Measurements from ENCODE around the gene SLC30A3. TPM values are rescaled to one million over a fixed set of nuclear protein-coding genes. Genes with fewer than 3 reads are reported as not detected.

SLC30A3 gene
- total RNA-seq, 1 experiment from 2014 or later = 0.19 TPM

DNA sequence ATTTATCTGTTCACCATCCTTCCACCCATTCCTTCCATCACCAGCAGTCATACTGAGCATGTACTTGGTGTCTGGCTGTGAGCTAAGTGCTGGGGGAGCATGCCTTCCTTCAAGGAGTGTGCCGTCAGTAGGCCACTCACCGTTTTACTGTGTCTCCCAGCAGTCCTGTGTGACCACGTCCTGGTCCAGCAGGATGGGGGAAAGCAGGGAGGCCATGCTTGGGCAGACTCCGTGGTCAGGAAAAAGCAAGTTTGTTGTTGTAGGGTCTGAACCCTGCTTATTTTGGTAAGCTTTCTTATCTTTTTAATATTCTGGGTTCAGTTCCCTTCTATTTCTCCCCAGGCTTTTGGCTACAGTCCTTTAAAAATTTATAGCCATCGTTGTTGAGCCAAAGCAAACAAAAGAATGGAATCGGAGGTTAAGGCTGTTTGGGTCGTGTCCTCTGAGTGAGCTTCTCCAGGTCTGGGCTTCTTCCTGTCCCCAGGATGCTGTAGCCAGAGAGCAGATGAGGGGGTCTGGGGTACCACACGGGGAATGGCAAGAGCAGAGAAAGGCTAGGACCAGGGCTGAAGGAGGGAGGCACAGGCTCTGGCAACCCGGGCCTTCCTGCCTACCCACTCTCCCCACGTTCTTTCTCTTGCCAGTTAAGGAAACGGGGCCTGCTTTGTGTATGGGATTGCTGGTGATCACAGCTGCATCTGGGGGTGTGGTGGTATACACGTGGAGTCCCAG is 13.5 kb downstream of the SLC30A3 start:
- Histone ChIP-seq H3K36me3 (ENCODE audit: insufficient read depth, low read length) (0 out of 2 replicates have a peak, but pooled peaks cover 3% of the 10 kb centered on the region), H3K4me3 (ENCODE audit: low read length) (no peak overlapping the region), H3K4me2 (ENCODE audit: low read depth, low read length, poor library complexity, severe bottlenecking) (no peak overlapping the region), H3K9me3 (ENCODE audit: low read length) (no peaks in the 10 kb centered on the region), H3K4me1 (ENCODE audit: low read length) (peaks cover 19% of the 10 kb centered on the region), H2AFZ (ENCODE audit: low read length) (no peak overlapping the region), H4K20me1 (ENCODE audit: insufficient read depth, low read depth, low read length) (no peaks in the 10 kb centered on the region), H3K27me3 (ENCODE audit: low read length) (no peaks in the 10 kb centered on the region), H3K9me2 (replicated peaks; ENCODE audit: insufficient read depth, low read length) (no peaks in the 10 kb centered on the region), H3K27ac (ENCODE audit: low read length) (no peak overlapping the region), H3K9ac (ENCODE audit: low read length) (no peak overlapping the region), H3K79me2 (ENCODE audit: low read length) (no peaks in the 10 kb centered on the region)
- DNase-seq = no peak

DNA sequence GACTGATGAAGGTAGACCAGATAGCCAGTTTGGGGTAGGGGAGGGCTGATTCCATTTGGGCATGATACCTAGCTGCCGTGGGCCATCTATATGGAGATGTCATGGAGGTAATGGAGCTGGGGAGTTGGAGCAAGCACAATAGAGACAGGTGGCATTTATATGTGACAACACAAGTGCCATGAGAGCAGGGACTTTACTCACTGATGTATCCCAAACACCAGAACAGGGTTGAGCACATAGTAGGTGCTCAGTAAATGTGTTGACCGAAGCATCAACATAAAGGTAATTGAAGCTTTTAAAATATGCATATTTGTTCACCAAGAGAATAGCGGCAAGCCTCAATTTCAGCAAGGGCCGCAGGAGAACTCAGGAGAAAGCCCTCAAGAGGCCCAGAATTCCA is 15.0 kb downstream of the SLC30A3 start:
- Histone ChIP-seq H3K9me2 (replicated peaks; ENCODE audit: insufficient read depth, low read length) (no peaks in the 10 kb centered on the region), H3K9ac (ENCODE audit: low read length) (no peak overlapping the region), H2AFZ (ENCODE audit: low read length) (no peak overlapping the region), H3K4me3 (ENCODE audit: low read length) (no peak overlapping the region), H4K20me1 (ENCODE audit: insufficient read depth, low read depth, low read length) (no peaks in the 10 kb centered on the region), H3K4me2 (ENCODE audit: low read depth, low read length, poor library complexity, severe bottlenecking) (no peak overlapping the region), H3K79me2 (ENCODE audit: low read length) (no peaks in the 10 kb centered on the region), H3K27ac (ENCODE audit: low read length) (no peak overlapping the region), H3K36me3 (ENCODE audit: insufficient read depth, low read length) (peaks cover 17% of the 10 kb centered on the region), H3K9me3 (ENCODE audit: low read length) (no peaks in the 10 kb centered on the region), H3K4me1 (ENCODE audit: low read length) (peaks cover 19% of the 10 kb centered on the region), H3K27me3 (ENCODE audit: low read length) (no peaks in the 10 kb centered on the region)
- no peak for DNase-seq

DNA sequence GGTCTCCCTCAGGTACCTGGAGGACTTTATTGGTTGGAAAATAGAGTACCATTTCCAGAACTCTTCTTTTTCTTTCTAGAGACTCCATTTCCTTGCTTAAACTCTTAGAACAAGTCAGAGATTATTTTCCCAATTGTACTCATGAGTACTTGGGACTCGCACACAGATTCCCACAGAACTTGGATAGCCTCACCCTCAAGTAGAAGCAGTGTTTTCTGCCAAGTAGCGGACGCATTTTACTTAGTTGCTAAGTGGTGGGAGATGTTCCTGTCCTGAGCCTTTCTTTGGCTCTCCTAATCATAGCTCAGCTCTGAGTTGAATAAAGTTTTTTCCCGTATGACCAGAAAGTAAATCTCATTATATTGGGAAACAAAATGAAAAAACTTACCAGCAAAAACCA is 17.2 kb downstream of the SLC30A3 start:
- Histone ChIP-seq H3K4me3 (ENCODE audit: low read length) (no peak overlapping the region), H3K9ac (ENCODE audit: low read length) (no peak overlapping the region), H3K4me1 (ENCODE audit: low read length) (peaks cover 4% of the 10 kb centered on the region), H2AFZ (ENCODE audit: low read length) (no peak overlapping the region), H3K36me3 (ENCODE audit: insufficient read depth, low read length) (peaks cover 27% of the 10 kb centered on the region), H3K79me2 (ENCODE audit: low read length) (no peaks in the 10 kb centered on the region), H3K4me2 (ENCODE audit: low read depth, low read length, poor library complexity, severe bottlenecking) (no peak overlapping the region), H3K9me3 (ENCODE audit: low read length) (no peaks in the 10 kb centered on the region), H4K20me1 (ENCODE audit: insufficient read depth, low read depth, low read length) (no peaks in the 10 kb centered on the region), H3K27me3 (ENCODE audit: low read length) (no peaks in the 10 kb centered on the region), H3K27ac (ENCODE audit: low read length) (no peak overlapping the region), H3K9me2 (replicated peaks; ENCODE audit: insufficient read depth, low read length) (no peaks in the 10 kb centered on the region)
- no peak for DNase-seq

DNA sequence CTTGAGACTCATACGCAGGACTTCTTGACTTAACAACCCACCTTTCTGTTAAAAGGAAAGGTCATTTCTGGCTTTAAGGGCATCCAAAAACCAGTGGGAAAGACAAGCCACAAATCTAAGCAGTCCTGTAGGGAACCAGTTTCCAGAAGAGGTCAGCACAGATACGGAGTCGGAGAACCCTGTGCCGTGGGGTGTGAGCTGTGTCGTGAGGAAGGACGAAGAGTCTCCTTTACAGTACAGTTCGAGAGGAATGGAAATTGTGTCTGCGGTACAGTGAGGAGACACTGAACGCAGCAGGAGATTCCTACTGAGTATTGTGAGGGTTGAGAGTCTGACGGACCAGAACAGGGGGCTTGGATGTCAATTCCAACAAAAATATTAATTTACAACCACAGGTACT is 17.7 kb downstream of the SLC30A3 start:
- H3K9me3 ChIP-seq (ENCODE audit: low read length) = no peaks in the 10 kb centered on the region
- H3K4me1 ChIP-seq (ENCODE audit: low read length) = no peaks in the 10 kb centered on the region
- H3K4me2 ChIP-seq (ENCODE audit: low read depth, low read length, poor library complexity, severe bottlenecking) = no peak overlapping the region
- DNase-seq = no peak
- no peaks in the 10 kb centered on the region for H3K79me2 ChIP-seq (ENCODE audit: low read length)
- H3K36me3 ChIP-seq (ENCODE audit: insufficient read depth, low read length) = peaks cover 30% of the 10 kb centered on the region
- H2AFZ ChIP-seq (ENCODE audit: low read length) = no peak overlapping the region
- H3K9ac ChIP-seq (ENCODE audit: low read length) = no peak overlapping the region
- H3K27ac ChIP-seq (ENCODE audit: low read length) = no peak overlapping the region
- H3K9me2 ChIP-seq (replicated peaks; ENCODE audit: insufficient read depth, low read length) = no peaks in the 10 kb centered on the region
- H3K4me3 ChIP-seq (ENCODE audit: low read length) = no peak overlapping the region
- H3K27me3 ChIP-seq (ENCODE audit: low read length) = no peaks in the 10 kb centered on the region
- H4K20me1 ChIP-seq (ENCODE audit: insufficient read depth, low read depth, low read length) = no peaks in the 10 kb centered on the region

DNA sequence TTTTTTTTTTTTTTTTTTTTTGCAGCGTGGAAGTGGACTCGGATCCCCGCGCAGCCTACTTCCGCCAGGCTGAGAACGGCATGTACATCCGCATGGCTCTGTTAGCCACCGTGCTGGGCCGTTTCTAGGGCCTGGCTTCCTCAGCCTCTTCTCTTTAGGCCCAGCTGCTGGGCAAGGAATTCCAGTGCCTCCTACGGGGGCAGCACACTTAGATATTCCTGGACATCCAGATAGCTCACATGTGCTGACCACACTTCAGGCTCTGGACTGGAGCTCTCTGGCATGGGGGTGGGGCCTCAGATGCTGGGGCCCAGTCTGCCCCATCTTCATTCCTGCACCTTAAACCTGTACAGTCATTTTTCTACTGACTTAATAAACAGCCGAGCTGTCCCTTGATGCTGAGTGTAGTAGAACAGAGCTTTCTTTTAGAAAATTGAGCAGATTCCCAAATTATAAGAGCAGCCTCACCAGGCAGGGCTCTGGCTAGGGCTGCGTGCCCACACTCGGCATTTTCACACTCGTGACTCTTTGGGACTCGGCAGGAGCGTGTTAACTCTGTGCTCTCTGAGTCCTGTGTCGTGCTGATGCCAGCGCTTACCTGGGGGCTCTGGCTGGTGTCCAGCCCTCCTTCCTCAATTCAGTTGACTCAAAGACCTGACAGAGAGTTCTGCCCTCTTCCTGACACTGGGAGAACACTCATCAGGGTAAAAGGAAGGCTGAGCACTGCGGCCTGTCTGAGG is 19.3 kb downstream of the SLC30A3 start:
- H3K79me2 ChIP-seq (ENCODE audit: low read length) = no peaks in the 10 kb centered on the region
- H3K4me2 ChIP-seq (ENCODE audit: low read depth, low read length, poor library complexity, severe bottlenecking) = no peak overlapping the region
- H3K36me3 ChIP-seq (ENCODE audit: insufficient read depth, low read length) = peaks cover 41% of the 10 kb centered on the region
- no peaks in the 10 kb centered on the region for H3K4me1 ChIP-seq (ENCODE audit: low read length)
- no peak overlapping the region for H3K9ac ChIP-seq (ENCODE audit: low read length)
- H3K27ac ChIP-seq (ENCODE audit: low read length) = no peak overlapping the region
- DNase-seq = no peak
- no peak overlapping the region for H3K4me3 ChIP-seq (ENCODE audit: low read length)
- H3K9me2 ChIP-seq (replicated peaks; ENCODE audit: insufficient read depth, low read length) = no peaks in the 10 kb centered on the region
- H3K27me3 ChIP-seq (ENCODE audit: low read length) = no peaks in the 10 kb centered on the region
- no peaks in the 10 kb centered on the region for H4K20me1 ChIP-seq (ENCODE audit: insufficient read depth, low read depth, low read length)
- no peaks in the 10 kb centered on the region for H3K9me3 ChIP-seq (ENCODE audit: low read length)
- H2AFZ ChIP-seq (ENCODE audit: low read length) = no peak overlapping the region

DNA sequence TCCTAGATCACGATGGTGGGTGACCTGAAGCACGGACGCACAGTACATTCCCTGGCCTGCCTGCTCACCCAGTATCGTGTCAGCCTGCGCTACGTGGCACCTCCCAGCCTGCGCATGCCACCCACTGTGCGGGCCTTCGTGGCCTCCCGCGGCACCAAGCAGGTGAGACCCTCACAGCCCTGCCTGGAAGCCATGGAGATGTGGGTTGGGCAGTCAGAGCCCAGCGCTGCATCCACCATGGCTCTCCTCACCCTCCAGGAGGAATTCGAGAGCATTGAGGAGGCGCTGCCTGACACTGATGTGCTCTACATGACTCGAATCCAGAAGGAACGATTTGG is 20.3 kb downstream of the SLC30A3 start:
- no peaks in the 10 kb centered on the region for H3K27me3 ChIP-seq (ENCODE audit: low read length)
- no peaks in the 10 kb centered on the region for H3K4me1 ChIP-seq (ENCODE audit: low read length)
- H3K9me3 ChIP-seq (ENCODE audit: low read length) = no peaks in the 10 kb centered on the region
- no peak overlapping the region for H3K27ac ChIP-seq (ENCODE audit: low read length)
- DNase-seq = no peak
- no peaks in the 10 kb centered on the region for H3K9me2 ChIP-seq (replicated peaks; ENCODE audit: insufficient read depth, low read length)
- no peak overlapping the region for H2AFZ ChIP-seq (ENCODE audit: low read length)
- H3K4me2 ChIP-seq (ENCODE audit: low read depth, low read length, poor library complexity, severe bottlenecking) = no peak overlapping the region
- H4K20me1 ChIP-seq (ENCODE audit: insufficient read depth, low read depth, low read length) = no peaks in the 10 kb centered on the region
- peaks cover 51% of the 10 kb centered on the region for H3K36me3 ChIP-seq (ENCODE audit: insufficient read depth, low read length)
- no peaks in the 10 kb centered on the region for H3K79me2 ChIP-seq (ENCODE audit: low read length)
- no peak overlapping the region for H3K9ac ChIP-seq (ENCODE audit: low read length)
- no peak overlapping the region for H3K4me3 ChIP-seq (ENCODE audit: low read length)

- Histone ChIP-seq H3K9me3 (ENCODE audit: low read length) (no peaks in the 10 kb centered on the region), H3K9ac (ENCODE audit: low read length) (no peak overlapping the region), H4K20me1 (ENCODE audit: insufficient read depth, low read depth, low read length) (no peaks in the 10 kb centered on the region), H3K27ac (ENCODE audit: low read length) (no peak overlapping the region), H3K9me2 (replicated peaks; ENCODE audit: insufficient read depth, low read length) (no peaks in the 10 kb centered on the region), H3K27me3 (ENCODE audit: low read length) (no peaks in the 10 kb centered on the region), H3K36me3 (ENCODE audit: insufficient read depth, low read length) (peaks cover 52% of the 10 kb centered on the region), H3K4me2 (ENCODE audit: low read depth, low read length, poor library complexity, severe bottlenecking) (no peak overlapping the region), H3K4me1 (ENCODE audit: low read length) (no peaks in the 10 kb centered on the region), H3K79me2 (ENCODE audit: low read length) (no peaks in the 10 kb centered on the region), H3K4me3 (ENCODE audit: low read length) (no peak overlapping the region), H2AFZ (ENCODE audit: low read length) (no peak overlapping the region)
- no peak for DNase-seq
Measured at GRCh38 chr2:27241761-27242613, 20.9 kb downstream of the SLC30A3 start.

- H3K4me3 ChIP-seq (ENCODE audit: low read length) = no peak overlapping the region
- H4K20me1 ChIP-seq (ENCODE audit: insufficient read depth, low read depth, low read length) = no peaks in the 10 kb centered on the region
- H3K79me2 ChIP-seq (ENCODE audit: low read length) = no peaks in the 10 kb centered on the region
- H3K4me1 ChIP-seq (ENCODE audit: low read length) = no peaks in the 10 kb centered on the region
- no peak overlapping the region for H2AFZ ChIP-seq (ENCODE audit: low read length)
- H3K36me3 ChIP-seq (ENCODE audit: insufficient read depth, low read length) = peaks cover 55% of the 10 kb centered on the region
- no peaks in the 10 kb centered on the region for H3K27me3 ChIP-seq (ENCODE audit: low read length)
- no peaks in the 10 kb centered on the region for H3K9me2 ChIP-seq (replicated peaks; ENCODE audit: insufficient read depth, low read length)
- no peak for DNase-seq
- no peak overlapping the region for H3K27ac ChIP-seq (ENCODE audit: low read length)
- no peaks in the 10 kb centered on the region for H3K9me3 ChIP-seq (ENCODE audit: low read length)
- no peak overlapping the region for H3K4me2 ChIP-seq (ENCODE audit: low read depth, low read length, poor library complexity, severe bottlenecking)
- no peak overlapping the region for H3K9ac ChIP-seq (ENCODE audit: low read length)
Measured at GRCh38 chr2:27240406-27240805, 22.4 kb downstream of the SLC30A3 start.

Data from Karpas-422 (cell line).